GM18498 (cell line): ENCODE results near the gene PRRX1.

ENCODE experiments used
- ATAC-seq: cut with Tn5 transposase; IDR thresholded peaks from one replicate; pipeline ENCODE4 v1.9.1; 2021; ENCODE audit warnings: mild to moderate bottlenecking, moderate library complexity; ENCODE audit not compliant: unreplicated experiment

Gene PRRX1

GRCh38 chr1:170664093-170664827, at the start of gene PRRX1:
Gene PRRX1 (plus strand): TSS chr1:170664131. CDS start chr1:170664219, 88 bp downstream.
- ATAC-seq, result no peak

GRCh38 chr1:170617591-170618330, 46.2 kb upstream of the PRRX1 start:
- no peak for ATAC-seq

- no peak for ATAC-seq
These were observed 45.5 kb upstream of the PRRX1 start for GRCh38 chr1:170618421-170618820.

GRCh38 chr1:170619241-170620028, 44.5 kb upstream of the PRRX1 start:
- no peak for ATAC-seq

GRCh38 chr1:170620164-170620563, 43.8 kb upstream of the PRRX1 start:
- no peak for ATAC-seq

GRCh38 chr1:170623171-170623570, 40.8 kb upstream of the PRRX1 start:
- ATAC-seq, result no peak

GRCh38 chr1:170624146-170624545, 39.8 kb upstream of the PRRX1 start:
- no peak for ATAC-seq

GRCh38 chr1:170630977-170631376, 33.0 kb upstream of the PRRX1 start:
- no peak for ATAC-seq

- no peak for ATAC-seq
These were observed 29.6 kb upstream of the PRRX1 start for GRCh38 chr1:170634293-170634692.

GRCh38 chr1:170634824-170635410, 29.0 kb upstream of the PRRX1 start:
- no peak for ATAC-seq

GRCh38 chr1:170640581-170640980, 23.4 kb upstream of the PRRX1 start:
- ATAC-seq, result no peak

- no peak for ATAC-seq
These were observed 6.6 kb upstream of the PRRX1 start for GRCh38 chr1:170657275-170657853.

- no peak for ATAC-seq
These were observed 4.4 kb upstream of the PRRX1 start for GRCh38 chr1:170659399-170660035.

GRCh38 chr1:170660281-170660713, 3.6 kb upstream of the PRRX1 start:
- ATAC-seq, result no peak

- ATAC-seq, result no peak
These were observed 2.9 kb upstream of the PRRX1 start for GRCh38 chr1:170660871-170661645.

- no peak for ATAC-seq
These were observed 2.1 kb upstream of the PRRX1 start for GRCh38 chr1:170661646-170662411.

GRCh38 chr1:170662561-170663403, 1.1 kb upstream of the PRRX1 start:
- no peak for ATAC-seq
